Natural killer cell (primary cell): Measurements from ENCODE around the gene SEPTIN8. TPM values are rescaled to one million over a fixed set of nuclear protein-coding genes. Genes with fewer than 3 reads are reported as not detected.

Source experiments
- ATAC-seq, 3 donors: fragments of 150-1000 bp in 2 of 3; fragments of 200-7000 bp in 1 of 3; cut with Tn5 transposase; 1 replicate in 1 of 3; 2 replicates in 2 of 3; pipeline ENCODE4 v1.10.0; 2021; ENCODE audit warnings: mild to moderate bottlenecking in 2 of 3, moderate library complexity in 2 of 3
- DNase-seq, 2 donors: peaks; one replicate each; pipeline versions ENCODE4 v3.0.0 to v3.0.0-alpha.2; 2013 to 2021; ENCODE audit warnings: mixed read lengths in 1 of 2
- H3K27ac ChIP-seq: one replicate; pipeline ENCODE4 v1.5.1; 2013; ENCODE audit warnings: mild to moderate bottlenecking, low read length
- H3K27me3 ChIP-seq: one replicate; pipeline ENCODE4 v1.6.1; 2013; ENCODE audit warnings: low read length; ENCODE audit not compliant: control insufficient read depth, insufficient read depth
- H3K36me3 ChIP-seq: one replicate; pipeline ENCODE4 v1.6.1; 2013; ENCODE audit warnings: low read length; ENCODE audit not compliant: control insufficient read depth, insufficient read depth
- H3K4me1 ChIP-seq: one replicate; pipeline ENCODE4 v1.6.1; 2013; ENCODE audit warnings: low read length; ENCODE audit not compliant: control insufficient read depth, insufficient read depth
- H3K4me3 ChIP-seq: one replicate; pipeline ENCODE4 v1.5.1; 2013; ENCODE audit warnings: low read length
- H3K9me3 ChIP-seq: one replicate; pipeline ENCODE4 v1.6.1; 2013; ENCODE audit warnings: low read length; ENCODE audit not compliant: control insufficient read depth, insufficient read depth
- H3K27ac Mint-ChIP-seq, 2 donors: one replicate each; pipeline ENCODE4 v1.8.0; 2022; ENCODE audit warnings: mild to moderate bottlenecking in 2 of 2, mixed read lengths in 2 of 2, moderate library complexity in 1 of 2
- H3K27me3 Mint-ChIP-seq, 2 donors: one replicate each; pipeline ENCODE4 v1.8.0; 2022; ENCODE audit warnings: low read depth in 2 of 2, mixed read lengths in 2 of 2
- H3K36me3 Mint-ChIP-seq: one replicate; pipeline ENCODE4 v1.8.0; 2022; ENCODE audit warnings: mixed read lengths
- H3K4me1 Mint-ChIP-seq, 2 donors: one replicate each; pipeline ENCODE4 v1.8.0; 2022; ENCODE audit warnings: mixed read lengths in 2 of 2
- H3K4me3 Mint-ChIP-seq: one replicate; pipeline ENCODE4 v1.8.0; 2022; ENCODE audit warnings: mild to moderate bottlenecking, moderate library complexity, mixed read lengths
- H3K9me3 Mint-ChIP-seq, 2 donors: one replicate each; pipeline ENCODE4 v1.8.0; 2022; ENCODE audit warnings: mixed read lengths in 2 of 2
- WGBS: methylation state at CpG from one replicate; pipeline ENCODE4 v1.1.7; 2013; ENCODE audit warnings: missing lambda C conversion rate; ENCODE audit not compliant: insufficient coverage; 5-methylcytosine and 5-hydroxymethylcytosine counted together
- intact Hi-C: fragments of 100-400 bp; cut with micrococcal nuclease; formaldehyde crosslinking; loops from one replicate; pipeline ENCODE4 v1.14.2; 2022
- total RNA-seq, 4 donors: library from RNA; stranded (reverse); fragments of 120-200 nt in 1 of 4; gene quantifications; one replicate each; pipeline versions ENCODE4 v1.2.3 to v1.2.4, GENCODE V29; 2013 to 2022
- TF ChIP-seq, protein P1 (sequence below): fragments of 200-600 bp; IDR thresholded peaks from one replicate; pipeline ENCODE4 v1.8.0; 2022; ENCODE audit warnings: antibody characterized with exemption

SEPTIN8 gene
- total RNA-seq, 3 donors from 2014 or later (not counting 1 experiment from before 2014, with no cell fraction given) = 5.2 to 17.0 (median 9.4) TPM

- H3K4me1 ChIP-seq = peaks cover 9% of the 10 kb centered on the region
- Mint-ChIP-seq H3K36me3 (no peaks in the 10 kb centered on the region), H3K4me3 (peak overlapping the region; percentile 82), H3K9me3 (no peaks in the 10 kb centered on the region), H3K27me3 (peaks cover 35 to 39% of the 10 kb centered on the region in 2 donors), H3K4me1 (no peaks in the 10 kb centered on the region), H3K27ac (no peak overlapping the region)
- H3K4me3 ChIP-seq = peak overlapping the region; percentile 3
- WGBS = 29% methylated on average over 1 of the region's 3 CpGs
- H3K27me3 ChIP-seq = peaks cover 28% of the 10 kb centered on the region
- TF ChIP-seq, protein P1, sequence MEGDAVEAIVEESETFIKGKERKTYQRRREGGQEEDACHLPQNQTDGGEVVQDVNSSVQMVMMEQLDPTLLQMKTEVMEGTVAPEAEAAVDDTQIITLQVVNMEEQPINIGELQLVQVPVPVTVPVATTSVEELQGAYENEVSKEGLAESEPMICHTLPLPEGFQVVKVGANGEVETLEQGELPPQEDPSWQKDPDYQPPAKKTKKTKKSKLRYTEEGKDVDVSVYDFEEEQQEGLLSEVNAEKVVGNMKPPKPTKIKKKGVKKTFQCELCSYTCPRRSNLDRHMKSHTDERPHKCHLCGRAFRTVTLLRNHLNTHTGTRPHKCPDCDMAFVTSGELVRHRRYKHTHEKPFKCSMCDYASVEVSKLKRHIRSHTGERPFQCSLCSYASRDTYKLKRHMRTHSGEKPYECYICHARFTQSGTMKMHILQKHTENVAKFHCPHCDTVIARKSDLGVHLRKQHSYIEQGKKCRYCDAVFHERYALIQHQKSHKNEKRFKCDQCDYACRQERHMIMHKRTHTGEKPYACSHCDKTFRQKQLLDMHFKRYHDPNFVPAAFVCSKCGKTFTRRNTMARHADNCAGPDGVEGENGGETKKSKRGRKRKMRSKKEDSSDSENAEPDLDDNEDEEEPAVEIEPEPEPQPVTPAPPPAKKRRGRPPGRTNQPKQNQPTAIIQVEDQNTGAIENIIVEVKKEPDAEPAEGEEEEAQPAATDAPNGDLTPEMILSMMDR = no peak
- H3K9me3 ChIP-seq = no peaks in the 10 kb centered on the region
- intact Hi-C loops = no loop called here
- no peaks in the 10 kb centered on the region for H3K36me3 ChIP-seq
- no peak for DNase-seq
- H3K27ac ChIP-seq = no peak overlapping the region
- ATAC-seq = no peak
Measured at GRCh38 chr5:132746592-132746953, 30.5 kb downstream of the SEPTIN8 start.

- no peak overlapping the region for H3K4me3 ChIP-seq
- no peak for DNase-seq
- intact Hi-C loops = no loop called here
- H3K27ac Mint-ChIP-seq = no peak overlapping the region
- peaks cover 29% of the 10 kb centered on the region for H3K27me3 ChIP-seq
- H3K27me3 Mint-ChIP-seq = peaks cover 44 to 45% of the 10 kb centered on the region in 2 donors
- H3K4me1 ChIP-seq = peaks cover 9% of the 10 kb centered on the region
- H3K9me3 Mint-ChIP-seq = no peaks in the 10 kb centered on the region
- no peak for ATAC-seq
- no peak overlapping the region for H3K27ac ChIP-seq
- H3K9me3 ChIP-seq = no peaks in the 10 kb centered on the region
- no peaks in the 10 kb centered on the region for H3K36me3 ChIP-seq
- no peak overlapping the region for H3K4me3 Mint-ChIP-seq
- WGBS = 86% methylated on average over 1 of the region's 2 CpGs
- no peaks in the 10 kb centered on the region for H3K36me3 Mint-ChIP-seq
- H3K4me1 Mint-ChIP-seq = no peaks in the 10 kb centered on the region
- TF ChIP-seq, protein P1 = no peak
Measured at GRCh38 chr5:132744659-132745058, 32.4 kb downstream of the SEPTIN8 start.

- DNase-seq = no peak
- Mint-ChIP-seq H3K27ac (no peak overlapping the region), H3K27me3 (peaks cover 41 to 54% of the 10 kb centered on the region in 2 donors), H3K36me3 (no peaks in the 10 kb centered on the region), H3K9me3 (no peaks in the 10 kb centered on the region), H3K4me3 (no peak overlapping the region), H3K4me1 (peaks cover 7 to 9% of the 10 kb centered on the region in 2 donors)
- TF ChIP-seq, protein P1 = no peak
- Histone ChIP-seq H3K4me3 (no peak overlapping the region), H3K9me3 (no peaks in the 10 kb centered on the region), H3K36me3 (no peaks in the 10 kb centered on the region), H3K27me3 (peaks cover 33% of the 10 kb centered on the region), H3K4me1 (peaks cover 11% of the 10 kb centered on the region), H3K27ac (no peak overlapping the region)
- WGBS = 100% methylated on average over 4 of the region's 5 CpGs
- no peak for ATAC-seq
- intact Hi-C loops = no loop called here
Measured at GRCh38 chr5:132742626-132743025, 34.4 kb downstream of the SEPTIN8 start.

- no peak overlapping the region for H3K27ac Mint-ChIP-seq
- Histone ChIP-seq H3K9me3 (no peaks in the 10 kb centered on the region), H3K27me3 (peaks cover 31% of the 10 kb centered on the region), H3K36me3 (no peaks in the 10 kb centered on the region), H3K27ac (no peak overlapping the region), H3K4me1 (peaks cover 11% of the 10 kb centered on the region), H3K4me3 (no peak overlapping the region)
- H3K4me3 Mint-ChIP-seq = no peak overlapping the region
- H3K36me3 Mint-ChIP-seq = no peaks in the 10 kb centered on the region
- no peak for DNase-seq
- intact Hi-C loops = no loop called here
- no peak for ATAC-seq
- WGBS = 100% methylated on average over 2 of the region's 2 CpGs
- H3K4me1 Mint-ChIP-seq = peaks cover 11 to 12% of the 10 kb centered on the region in 2 donors
- no peaks in the 10 kb centered on the region for H3K9me3 Mint-ChIP-seq
- TF ChIP-seq, protein P1 = no peak
- peaks cover 41 to 54% of the 10 kb centered on the region in 2 donors for H3K27me3 Mint-ChIP-seq
Measured at GRCh38 chr5:132742158-132742557, 34.9 kb downstream of the SEPTIN8 start.
